SK-N-MC (cell line): ENCODE results near the gene OR5A2.

Source experiments
- EZH2 ChIP-seq: fragments of 200-600 bp; sonication (generic); IDR thresholded peaks from one replicate; pipeline ENCODE4 v1.6.1; 2017; ENCODE audit warnings: antibody characterized with exemption
- FOXP2 ChIP-seq: optimal IDR thresholded peaks from 2 replicates; pipeline ENCODE3; 2011; ENCODE audit warnings: mild to moderate bottlenecking, moderate library complexity; ENCODE audit not compliant: insufficient read depth; ENCODE audit errors: extremely low read length, control extremely low read depth
- POLR2AphosphoS5 ChIP-seq: IDR thresholded peaks from 2 replicates; pipeline ENCODE4 v1.6.1; 2012; ENCODE audit warnings: mild to moderate bottlenecking, low read depth, low read length, borderline replicate concordance

GRCh38 chr11:59473015-59473414 lies 46.8 kb upstream of the OR5A2 start, which contains the start of gene OR4D10:
- TF ChIP-seq EZH2 (no peak), FOXP2 (no peak), POLR2AphosphoS5 (no peak)
